Panc1 (cell line): ENCODE measurements around the gene MTUS2. TPM values are rescaled to one million over a fixed set of nuclear protein-coding genes. Genes with fewer than 3 reads are reported as not detected.

ENCODE experiments used
- ATAC-seq: fragments of 200-7000 bp; cut with Tn5 transposase; 2 replicates; pipeline ENCODE4 v1.9.1; 2020; ENCODE audit warnings: mild to moderate bottlenecking, moderate library complexity
- BruUV-seq: library from RNA; stranded (reverse); fragments of 400-500 nt; replicated peaks from 2 replicates; lab custom pipeline; 2021; lab: Mats Ljungman, UMichigan
- CTCF ChIA-PET: fragments of 300-600 bp; sonication (Branson Sonifier 250); formaldehyde crosslinking; loops from one replicate; lab custom pipeline; 2022; ENCODE audit warnings: antibody characterized with exemption; lab: Charles Lee
- POLR2A ChIA-PET: fragments of 300-600 bp; sonication (Branson Sonifier 250); formaldehyde crosslinking; loops from one replicate; lab custom pipeline; 2022; ENCODE audit warnings: antibody characterized with exemption; lab: Charles Lee
- DNase-seq: peaks from one replicate; pipeline ENCODE4 v3.0.0-alpha.2; 2010; ENCODE audit warnings: low read depth, low spot score
- H3K27ac ChIP-seq: 2 replicates; pipeline ENCODE4 v1.5.1; 2011; ENCODE audit warnings: mild to moderate bottlenecking, low read length, inconsistent platforms
- H3K27me3 ChIP-seq: fragments of 200-500 bp; sonication (Bioruptor generic); 2 replicates; pipeline ENCODE4 v1.6.0; 2014; ENCODE audit warnings: low read length, inconsistent platforms; ENCODE audit not compliant: control insufficient read depth, insufficient read depth
- H3K36me3 ChIP-seq: fragments of 200-500 bp; sonication (Bioruptor generic); 2 replicates; pipeline ENCODE4 v1.5.1; 2014; ENCODE audit warnings: inconsistent platforms, mild to moderate bottlenecking, low read length, moderate library complexity; ENCODE audit not compliant: control insufficient read depth, insufficient read depth
- H3K4me1 ChIP-seq: 2 replicates; pipeline ENCODE4 v1.5.1; 2011; ENCODE audit warnings: inconsistent platforms, mild to moderate bottlenecking, low read length, moderate library complexity; ENCODE audit not compliant: control insufficient read depth, insufficient read depth
- H3K4me3 ChIP-seq, 2 experiments: 2 replicates each; pipeline ENCODE4 v1.5.1; 2011 to 2012; ENCODE audit warnings: low read depth in 2 of 2, low read length in 2 of 2, mild to moderate bottlenecking in 2 of 2, inconsistent platforms in 1 of 2, moderate library complexity in 1 of 2
- H3K9me3 ChIP-seq: fragments of 200-500 bp; sonication (Bioruptor generic); 2 replicates; pipeline ENCODE4 v1.5.1; 2014; ENCODE audit warnings: low read depth, mild to moderate bottlenecking, inconsistent platforms, low read length, moderate library complexity; ENCODE audit not compliant: control insufficient read depth, insufficient read depth
- CTCF ChIP-seq: fragments of 450-650 bp; IDR thresholded peaks from 2 replicates; pipeline ENCODE4 v1.5.1; 2017; ENCODE audit warnings: mild to moderate bottlenecking
- POLR2AphosphoS5 ChIP-seq: IDR thresholded peaks from 2 replicates; pipeline ENCODE4 v1.6.1; 2012; ENCODE audit warnings: mild to moderate bottlenecking, low read depth, low read length, moderate library complexity
- REST ChIP-seq, 2 experiments: IDR thresholded peaks; 2 replicates each; pipeline ENCODE4 v1.6.1; 2011 to 2012; ENCODE audit warnings: low read depth in 2 of 2, control low read depth in 1 of 2, low read length in 1 of 2, mild to moderate bottlenecking in 1 of 2, moderate library complexity in 1 of 2; ENCODE audit not compliant: insufficient read depth in 1 of 2
- SIN3A ChIP-seq: IDR thresholded peaks from 2 replicates; pipeline ENCODE4 v1.6.1; 2012; ENCODE audit warnings: low read depth, mild to moderate bottlenecking, low read length, moderate library complexity, borderline replicate concordance; ENCODE audit not compliant: insufficient read depth
- TCF7L2 ChIP-seq: IDR thresholded peaks from 2 replicates; pipeline ENCODE4 v1.6.1; 2011; ENCODE audit warnings: mild to moderate bottlenecking, low read depth, low read length, inconsistent platforms
- in situ Hi-C: cut with HindIII; loops from 2 replicates; pipeline ENCODE4 v1.10.0; 2016; ENCODE audit warnings: low sequenced_read_pairs, low pct_unique_long_range_greater_than_20kb
- intact Hi-C: fragments of 100-400 bp; cut with micrococcal nuclease; formaldehyde crosslinking; loops from one replicate; pipeline ENCODE4 v1.10.0; 2022; ENCODE audit not compliant: unreplicated experiment
- total RNA-seq: library from RNA; stranded (reverse); gene quantifications from one replicate; pipeline ENCODE4 v1.2.1, GENCODE V29; 2021; ENCODE audit not compliant: unreplicated experiment

MTUS2 gene
- total RNA-seq, 1 experiment from 2014 or later, result 0.05 TPM

GRCh38 chr13:29490561-29490885, 670.4 kb downstream of the MTUS2 start:
- Histone ChIP-seq H3K4me3 (no peak overlapping the region), H3K27me3 (no peaks in the 10 kb centered on the region; the same call in 1 of the 2 replicates), H3K36me3 (no peaks in the 10 kb centered on the region), H3K9me3 (no peaks in the 10 kb centered on the region), H3K27ac (no peak overlapping the region), H3K4me1 (no peaks in the 10 kb centered on the region)
- POLR2A ChIA-PET, result no interaction called here
- no peak for ATAC-seq
- in situ Hi-C loops, result no loop called here
- CTCF ChIA-PET, result no interaction called here
- BruUV-seq, result no TSS peak
- intact Hi-C loops, result no loop called here
- no peak for DNase-seq
- TF ChIP-seq CTCF (no peak), POLR2AphosphoS5 (no peak), TCF7L2 (no peak), REST (IDR thresholded peaks at IDR 0.05; ENCODE audit: insufficient read depth in 1 of 2, low read depth in 2 of 2, low read length in 1 of 2) (no peak), SIN3A (no peak)

- TF ChIP-seq TCF7L2 (no peak), POLR2AphosphoS5 (no peak), REST (IDR thresholded peaks at IDR 0.05; ENCODE audit: insufficient read depth in 1 of 2, low read depth in 2 of 2, low read length in 1 of 2) (no peak), CTCF (no peak), SIN3A (no peak)
- Histone ChIP-seq H3K4me1 (no peaks in the 10 kb centered on the region), H3K9me3 (no peaks in the 10 kb centered on the region), H3K27me3 (no peaks in the 10 kb centered on the region; the same call in 1 of the 2 replicates), H3K36me3 (no peaks in the 10 kb centered on the region), H3K4me3 (no peak overlapping the region), H3K27ac (no peak overlapping the region)
- ATAC-seq, result no peak
- intact Hi-C loops, result no loop called here
- no peak for DNase-seq
- CTCF ChIA-PET, result no interaction called here
- POLR2A ChIA-PET, result no interaction called here
- no TSS peak for BruUV-seq
- in situ Hi-C loops, result no loop called here
Measured at GRCh38 chr13:29491248-29491647, 671.1 kb downstream of the MTUS2 start.
